SU-DHL-6 (cell line): Measurements from ENCODE around the gene CCL21.

Source experiments
- H2AFZ ChIP-seq: fragments of 200-600 bp; sonication (generic); 2 replicates; pipeline ENCODE4 v1.6.1; 2014; ENCODE audit warnings: low read depth, mild to moderate bottlenecking, moderate library complexity, mixed read lengths, antibody characterized with exemption, low read length; ENCODE audit not compliant: severe bottlenecking
- H3F3A ChIP-seq: fragments of 200-600 bp; shearing (Covaris generic); 2 replicates; pipeline ENCODE4 v1.6.0; 2016; ENCODE audit warnings: antibody characterized with exemption, mild to moderate bottlenecking; ENCODE audit not compliant: insufficient read depth
- H3K27ac ChIP-seq: fragments of 200-600 bp; sonication (generic); 2 replicates; pipeline ENCODE4 v1.5.1; 2016; ENCODE audit warnings: low read depth, mild to moderate bottlenecking, low read length, moderate library complexity, mixed read lengths
- H3K27me3 ChIP-seq: fragments of 200-600 bp; sonication (generic), shearing (Covaris generic); 2 replicates; pipeline ENCODE4 v1.6.0; 2014; ENCODE audit warnings: mild to moderate bottlenecking, low read length
- H3K36me3 ChIP-seq: fragments of 200-600 bp; sonication (generic); 2 replicates; pipeline ENCODE4 v1.6.1; 2014; ENCODE audit warnings: mild to moderate bottlenecking, low read length, mixed read lengths
- H3K4me2 ChIP-seq: fragments of 300-600, 200-600 bp; shearing (Covaris generic), sonication (generic); 2 replicates; pipeline ENCODE4 v1.6.0; 2014; ENCODE audit warnings: low read length, low read depth, mild to moderate bottlenecking; ENCODE audit not compliant: poor library complexity, severe bottlenecking
- H3K4me3 ChIP-seq: fragments of 200-600 bp; sonication (generic); 2 replicates; pipeline ENCODE4 v1.5.1; 2014; ENCODE audit warnings: antibody characterized with exemption, low read length, mild to moderate bottlenecking, mixed read lengths; ENCODE audit not compliant: insufficient read depth, poor library complexity, severe bottlenecking
- H3K79me2 ChIP-seq: fragments of 200-600 bp; sonication (generic); 2 replicates; pipeline ENCODE4 v1.6.1; 2014; ENCODE audit warnings: mild to moderate bottlenecking, low read length, moderate library complexity; ENCODE audit not compliant: insufficient read depth
- H3K9ac ChIP-seq: fragments of 200-600 bp; sonication (generic); 2 replicates; pipeline ENCODE4 v1.7.0; 2014; ENCODE audit warnings: mild to moderate bottlenecking, low read length
- H3K9me2 ChIP-seq: fragments of 200-600 bp; sonication (generic); replicated peaks from 2 replicates; pipeline ENCODE4 v1.6.1; 2014; ENCODE audit warnings: low read length; ENCODE audit not compliant: insufficient read depth
- H3K9me3 ChIP-seq: fragments of 200-600 bp; sonication (generic); 2 replicates; pipeline ENCODE4 v1.6.1; 2014; ENCODE audit warnings: low read length, mixed read lengths; ENCODE audit not compliant: insufficient read depth
- H4K20me1 ChIP-seq: fragments of 200-600 bp; sonication (generic); 2 replicates; pipeline ENCODE4 v1.6.1; 2014; ENCODE audit warnings: low read depth, mild to moderate bottlenecking, antibody characterized with exemption, low read length, moderate library complexity, mixed read lengths
- CTCF ChIP-seq: fragments of 200-600 bp; sonication (generic); IDR thresholded peaks from one replicate; pipeline ENCODE4 v1.5.1; 2017; ENCODE audit warnings: antibody characterized with exemption, mild to moderate bottlenecking, low read length, moderate library complexity; ENCODE audit not compliant: insufficient read depth, poor library complexity, severe bottlenecking
- EZH2phosphoT487 ChIP-seq: fragments of 200-600 bp; sonication (generic), shearing (Covaris generic); conservative IDR thresholded peaks from 2 replicates; pipeline ENCODE4 v1.6.1; 2018; ENCODE audit warnings: mild to moderate bottlenecking, antibody characterized with exemption, low read length, moderate library complexity, mixed read lengths

Gene CCL21

DNA sequence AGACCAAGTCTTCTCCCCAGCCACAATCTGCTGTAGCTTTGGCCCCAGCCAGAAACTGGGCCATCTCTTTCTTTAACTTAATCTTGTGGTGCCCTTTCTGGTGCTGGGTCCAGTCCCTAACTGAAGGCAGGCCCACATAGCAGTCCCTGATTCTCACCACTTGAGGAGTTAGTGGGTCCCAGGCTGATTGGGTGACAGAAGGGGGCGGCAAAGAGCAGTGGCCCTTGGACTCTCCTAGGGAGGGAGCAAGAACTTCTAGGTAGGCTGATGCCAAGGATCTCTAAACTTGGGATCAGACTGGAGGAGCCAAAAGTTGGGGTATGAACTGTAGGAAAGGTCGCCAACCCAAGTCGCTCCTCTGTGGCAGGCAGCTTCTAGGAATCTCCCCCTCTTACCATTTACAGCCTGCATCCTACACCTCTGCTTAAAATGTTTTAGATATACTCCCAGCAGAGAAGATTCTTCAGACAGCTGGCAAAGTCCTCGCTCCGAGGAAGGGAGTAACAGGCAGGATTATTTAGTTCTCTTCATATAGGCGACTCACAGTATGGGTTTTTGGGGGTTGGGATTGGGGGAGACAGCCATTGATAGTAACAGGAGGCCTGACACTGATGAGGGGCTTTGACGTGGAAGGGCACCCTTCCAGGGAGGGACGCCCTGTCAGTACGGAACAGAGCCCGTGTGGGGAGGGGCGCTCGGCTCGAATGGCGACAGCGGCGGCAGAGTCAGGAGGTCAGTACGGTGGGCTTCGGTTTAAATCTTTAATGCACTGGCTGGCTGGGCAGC lies 45.5 kb downstream of the CCL21 start:
- H3K27ac ChIP-seq = peak overlapping the region; percentile 3; the same call in 1 of the 2 replicates
- H3K36me3 ChIP-seq = no peaks in the 10 kb centered on the region
- peak overlapping the region; percentile 52 for H3K9ac ChIP-seq
- peak overlapping the region; percentile 91 for H2AFZ ChIP-seq
- peak overlapping the region; percentile 81 for H3K4me2 ChIP-seq
- no peaks in the 10 kb centered on the region for H4K20me1 ChIP-seq
- peaks cover 16% of the 10 kb centered on the region for H3F3A ChIP-seq
- no peaks in the 10 kb centered on the region for H3K9me2 ChIP-seq
- TF ChIP-seq CTCF (peak; percentile 100), EZH2phosphoT487 (no peak)
- no peaks in the 10 kb centered on the region for H3K27me3 ChIP-seq
- H3K9me3 ChIP-seq = no peaks in the 10 kb centered on the region
- no peaks in the 10 kb centered on the region for H3K79me2 ChIP-seq
- peak overlapping the region; percentile 54 for H3K4me3 ChIP-seq

DNA sequence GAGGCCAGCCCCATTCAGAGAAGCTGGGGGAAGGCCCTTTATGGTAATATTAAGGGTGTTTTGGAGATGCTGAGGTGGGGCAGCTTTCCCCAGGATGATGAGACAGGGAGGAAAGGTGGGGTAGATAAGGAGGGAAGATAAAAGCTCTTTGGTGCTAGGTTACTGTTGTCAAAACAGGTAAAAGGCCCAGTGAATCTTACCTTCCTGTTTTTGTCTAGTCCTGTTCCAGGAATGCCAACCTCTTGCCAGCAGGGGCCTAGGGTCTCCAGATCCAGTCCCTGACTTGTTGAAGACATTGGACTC lies 46.7 kb downstream of the CCL21 start:
- no peaks in the 10 kb centered on the region for H3K36me3 ChIP-seq
- no peaks in the 10 kb centered on the region for H3K9me2 ChIP-seq
- H3K4me3 ChIP-seq = no peak overlapping the region
- no peak overlapping the region for H2AFZ ChIP-seq
- no peaks in the 10 kb centered on the region for H3K79me2 ChIP-seq
- no peaks in the 10 kb centered on the region for H4K20me1 ChIP-seq
- H3F3A ChIP-seq = peaks cover 16% of the 10 kb centered on the region
- no peaks in the 10 kb centered on the region for H3K9me3 ChIP-seq
- H3K4me2 ChIP-seq = no peak overlapping the region
- H3K27me3 ChIP-seq = no peaks in the 10 kb centered on the region
- no peak for TF ChIP-seq CTCF
- no peak for TF ChIP-seq EZH2phosphoT487
- H3K9ac ChIP-seq = no peak overlapping the region
- no peak overlapping the region for H3K27ac ChIP-seq

- TF ChIP-seq CTCF (no peak), EZH2phosphoT487 (no peak)
Measured at GRCh38 chr9:34662526-34663302, 47.2 kb downstream of the CCL21 start, which contains the start of gene CCL27. Gene CCL27, minus strand, starts transcription at chr9:34662657. Its CDS starts 24 bp downstream, at chr9:34662633.

More at GRCh38 chr9:34662526-34663302, 47.2 kb downstream of the CCL21 start, which contains the start of gene CCL27:
- Histone ChIP-seq H4K20me1 (no peaks in the 10 kb centered on the region), H3K36me3 (no peaks in the 10 kb centered on the region), H3F3A (peaks cover 16% of the 10 kb centered on the region), H3K9me3 (no peaks in the 10 kb centered on the region), H3K4me3 (no peak within 1 kb of the TSS), H3K27me3 (no peaks in the 10 kb centered on the region), H2AFZ (no peak within 1 kb of the TSS), H3K27ac (no peak within 1 kb of the TSS), H3K79me2 (no peaks in the 10 kb centered on the region), H3K9ac (no peak within 1 kb of the TSS), H3K4me2 (no peak within 1 kb of the TSS), H3K9me2 (no peaks in the 10 kb centered on the region)
